PC-9 (cell line): ENCODE measurements around the gene IVD. TPM values are rescaled to one million over a fixed set of nuclear protein-coding genes. Genes with fewer than 3 reads are reported as not detected.

Source experiments
- BruUV-seq: library from RNA; stranded (reverse); fragments of 400-500 nt; replicated peaks from 2 replicates; lab custom pipeline; 2021; lab: Mats Ljungman, UMichigan
- CTCF ChIA-PET: fragments of 300-600 bp; sonication (Branson Sonifier 250); formaldehyde crosslinking; loops from one replicate; lab custom pipeline; 2022; ENCODE audit warnings: antibody characterized with exemption; lab: Charles Lee
- POLR2A ChIA-PET: fragments of 300-600 bp; sonication (Branson Sonifier 250); formaldehyde crosslinking; loops from one replicate; lab custom pipeline; 2022; ENCODE audit warnings: antibody characterized with exemption; ENCODE audit not compliant: unreplicated experiment; lab: Charles Lee
- DNase-seq, 2 experiments: peaks; one replicate each; pipeline versions ENCODE4 v3.0.0 to v3.0.0-alpha.2; 2015 to 2022; ENCODE audit warnings: mixed read lengths in 1 of 2
- H2AFZ ChIP-seq: fragments of 200-600 bp; sonication (generic); 2 replicates; pipeline ENCODE4 v1.8.1; 2017; ENCODE audit warnings: antibody characterized with exemption
- H3F3A ChIP-seq: fragments of 200-600 bp; sonication (generic); 2 replicates; pipeline ENCODE4 v1.8.1; 2017; ENCODE audit warnings: antibody characterized with exemption, mild to moderate bottlenecking, low read depth; ENCODE audit not compliant: insufficient read depth
- H3K27ac ChIP-seq: fragments of 200-600 bp; sonication (generic); 2 replicates; pipeline ENCODE4 v1.6.1; 2016; ENCODE audit warnings: mixed run types
- H3K27me3 ChIP-seq: fragments of 200-600 bp; sonication (generic); 2 replicates; pipeline ENCODE4 v1.6.1; 2016; ENCODE audit warnings: low read depth, mixed run types; ENCODE audit not compliant: insufficient read depth
- H3K36me3 ChIP-seq: fragments of 200-600 bp; sonication (generic); 2 replicates; pipeline ENCODE4 v1.6.1; 2016; ENCODE audit warnings: low read depth, mixed run types
- H3K4me1 ChIP-seq: fragments of 200-600 bp; sonication (generic); replicated peaks from 2 replicates; pipeline ENCODE4 v1.6.1; 2016; ENCODE audit warnings: mixed run types; ENCODE audit not compliant: insufficient read depth
- H3K4me2 ChIP-seq: fragments of 200-600 bp; sonication (generic); 2 replicates; pipeline ENCODE4 v1.6.1; 2017; ENCODE audit warnings: mixed run types
- H3K4me3 ChIP-seq: fragments of 200-600 bp; sonication (generic); 2 replicates; pipeline ENCODE4 v1.6.1; 2016; ENCODE audit warnings: mixed run types
- H3K79me2 ChIP-seq: fragments of 200-600 bp; sonication (generic); 2 replicates; pipeline ENCODE4 v1.6.1; 2017; ENCODE audit warnings: low read depth, mixed run types
- H3K9me2 ChIP-seq: fragments of 200-600 bp; sonication (generic); 2 replicates; pipeline ENCODE4 v1.8.1; 2017; ENCODE audit warnings: mild to moderate bottlenecking; ENCODE audit not compliant: insufficient read depth
- H3K9me3 ChIP-seq: fragments of 200-600 bp; sonication (generic); 2 replicates; pipeline ENCODE4 v1.8.1; 2016; ENCODE audit warnings: low read depth; ENCODE audit not compliant: insufficient read depth
- H4K20me1 ChIP-seq: fragments of 200-600 bp; sonication (generic); 2 replicates; pipeline ENCODE4 v1.8.1; 2017; ENCODE audit not compliant: insufficient read depth
- CTCF ChIP-seq: fragments of 200-600 bp; sonication (generic); conservative IDR thresholded peaks from 2 replicates; pipeline ENCODE4 v1.6.1; 2017; ENCODE audit warnings: mixed run types, antibody characterized with exemption, mild to moderate bottlenecking, moderate library complexity
- EZH2 ChIP-seq: fragments of 200-600 bp; sonication (generic); IDR thresholded peaks from 2 replicates; pipeline ENCODE4 v1.8.0; 2017; ENCODE audit warnings: antibody characterized with exemption, low read depth
- intact Hi-C: fragments of 100-400 bp; cut with micrococcal nuclease; formaldehyde crosslinking; loops from one replicate; pipeline ENCODE4 v1.10.0; 2022; ENCODE audit not compliant: unreplicated experiment
- total RNA-seq: library from RNA; stranded (reverse); gene quantifications from 2 replicates; pipeline ENCODE4 v1.2.3, GENCODE V29; 2021

Gene IVD
- total RNA-seq, 1 experiment from 2014 or later, result 82.5 TPM

GRCh38 chr15:40454904-40455391 is 49.4 kb downstream of the IVD start:
- H3K79me2 ChIP-seq, result peaks cover 58% of the 10 kb centered on the region
- no peak overlapping the region for H2AFZ ChIP-seq
- ChIA-PET POLR2A (no interaction called here), CTCF (interaction anchor here (0.5 to 1.1 kb wide), 2 partner anchors 175 to 288 kb away, joined by 3 to 6 read pairs; no protein-coding TSS in a partner anchor)
- DNase-seq, result peak in 1 of 2 experiments; percentile 39
- H3K4me3 ChIP-seq, result no peak overlapping the region; the same call in 1 of the 2 replicates
- H3K27ac ChIP-seq, result no peak overlapping the region
- no peaks in the 10 kb centered on the region for H3K27me3 ChIP-seq
- H3K9me3 ChIP-seq, result no peaks in the 10 kb centered on the region
- no peaks in the 10 kb centered on the region for H3K9me2 ChIP-seq
- H3K36me3 ChIP-seq, result no peaks in the 10 kb centered on the region
- peak overlapping the region; percentile 70 for H3K4me2 ChIP-seq
- peaks cover 27% of the 10 kb centered on the region for H3K4me1 ChIP-seq
- H3F3A ChIP-seq, result peaks cover 8% of the 10 kb centered on the region; the same call in 1 of the 2 replicates
- no TSS peak for BruUV-seq
- peaks cover 13% of the 10 kb centered on the region for H4K20me1 ChIP-seq
- no peak for TF ChIP-seq EZH2
- no peak for TF ChIP-seq CTCF
- intact Hi-C loops, result no loop called here

- H3K4me3 ChIP-seq, result no peak overlapping the region
- CTCF ChIA-PET, result no interaction called here
Measured at GRCh38 chr15:40456299-40456712, 50.7 kb downstream of the IVD start.

GRCh38 chr15:40456738-40457137 is 51.1 kb downstream of the IVD start:
- Histone ChIP-seq H3K9me2 (no peaks in the 10 kb centered on the region), H3K4me2 (no peak overlapping the region), H3K4me3 (no peak overlapping the region), H3K79me2 (peaks cover 42% of the 10 kb centered on the region), H4K20me1 (peaks cover 13% of the 10 kb centered on the region), H3K36me3 (no peaks in the 10 kb centered on the region), H2AFZ (no peak overlapping the region), H3K9me3 (no peaks in the 10 kb centered on the region), H3K4me1 (peaks cover 27% of the 10 kb centered on the region), H3F3A (peaks cover 8% of the 10 kb centered on the region; the same call in 1 of the 2 replicates), H3K27me3 (no peaks in the 10 kb centered on the region), H3K27ac (no peak overlapping the region)
- ChIA-PET CTCF (no interaction called here), POLR2A (interaction anchor here (0.6 kb wide), 1 partner anchor 681 kb away, joined by 3 read pairs; no protein-coding TSS in a partner anchor)
- intact Hi-C loops, result no loop called here
- no TSS peak for BruUV-seq
- DNase-seq, result no peak
- TF ChIP-seq CTCF (no peak), EZH2 (no peak)

More at GRCh38 chr15:40456299-40456712, 50.7 kb downstream of the IVD start:
- POLR2A ChIA-PET, result interaction anchor here (0.6 kb wide), 1 partner anchor 681 kb away, joined by 3 read pairs; no protein-coding TSS in a partner anchor
- Histone ChIP-seq H3K79me2 (peaks cover 47% of the 10 kb centered on the region), H3K9me3 (no peaks in the 10 kb centered on the region), H2AFZ (no peak overlapping the region), H3K4me2 (no peak overlapping the region; the same call in 1 of the 2 replicates), H3K4me1 (peaks cover 27% of the 10 kb centered on the region), H4K20me1 (peaks cover 13% of the 10 kb centered on the region), H3K36me3 (no peaks in the 10 kb centered on the region), H3K9me2 (no peaks in the 10 kb centered on the region), H3K27ac (0 out of 2 replicates have a peak overlapping the region, but pooled peaks have one; percentile 6), H3K27me3 (no peaks in the 10 kb centered on the region), H3F3A (peaks cover 8% of the 10 kb centered on the region; the same call in 1 of the 2 replicates)
- peak; percentile 55 to 59 for DNase-seq
- intact Hi-C loops, result no loop called here
- no peak for TF ChIP-seq CTCF
- TF ChIP-seq EZH2, result no peak
- no TSS peak for BruUV-seq
